RWPE2 (cell line): ENCODE measurements around the gene SULT2B1.
A peak's percentile ranks its signal among the peaks of the same experiment; 100 is the strongest.

ENCODE experiments used
- ATAC-seq: fragments of 200-7000 bp; cut with Tn5 transposase; 3 replicates; pipeline ENCODE4 v1.9.1; 2021; ENCODE audit warnings: low read depth
- DNase-seq: peaks from one replicate; pipeline ENCODE4 v3.0.0-alpha.2; 2020; ENCODE audit warnings: low spot score
- H3K27ac ChIP-seq: fragments of 450-650 bp; 2 replicates; pipeline ENCODE4 v1.5.1; 2017; ENCODE audit warnings: mild to moderate bottlenecking; ENCODE audit not compliant: poor library complexity, severe bottlenecking
- H3K27me3 ChIP-seq: fragments of 250-450 bp; sonication (Bioruptor Pico); 2 replicates; pipeline ENCODE4 v1.5.1; 2021; ENCODE audit warnings: mild to moderate bottlenecking, moderate library complexity; ENCODE audit not compliant: insufficient read depth, poor library complexity, severe bottlenecking
- H3K36me3 ChIP-seq: fragments of 250-450 bp; sonication (Bioruptor Pico); 2 replicates; pipeline ENCODE4 v1.5.1; 2020; ENCODE audit warnings: low read depth, mild to moderate bottlenecking, moderate library complexity
- H3K4me1 ChIP-seq: fragments of 250-450 bp; sonication (Bioruptor Pico); 2 replicates; pipeline ENCODE4 v1.5.1; 2021; ENCODE audit warnings: mild to moderate bottlenecking, moderate library complexity; ENCODE audit not compliant: insufficient read depth, poor library complexity, severe bottlenecking
- H3K4me3 ChIP-seq: fragments of 250-450 bp; sonication (Bioruptor Pico); 2 replicates; pipeline ENCODE4 v1.5.1; 2021; ENCODE audit warnings: mild to moderate bottlenecking, moderate library complexity; ENCODE audit not compliant: severe bottlenecking
- H3K9me3 ChIP-seq: fragments of 250-450 bp; sonication (Bioruptor Pico); 2 replicates; pipeline ENCODE4 v1.5.1; 2021; ENCODE audit warnings: mild to moderate bottlenecking, moderate library complexity; ENCODE audit not compliant: severe bottlenecking
- TF ChIP-seq, protein P1 (sequence below): fragments of 450-650 bp; IDR thresholded peaks from one replicate; pipeline ENCODE4 v1.5.1; 2017; ENCODE audit warnings: mild to moderate bottlenecking, moderate library complexity; ENCODE audit not compliant: poor library complexity, severe bottlenecking

SULT2B1 gene

DNA sequence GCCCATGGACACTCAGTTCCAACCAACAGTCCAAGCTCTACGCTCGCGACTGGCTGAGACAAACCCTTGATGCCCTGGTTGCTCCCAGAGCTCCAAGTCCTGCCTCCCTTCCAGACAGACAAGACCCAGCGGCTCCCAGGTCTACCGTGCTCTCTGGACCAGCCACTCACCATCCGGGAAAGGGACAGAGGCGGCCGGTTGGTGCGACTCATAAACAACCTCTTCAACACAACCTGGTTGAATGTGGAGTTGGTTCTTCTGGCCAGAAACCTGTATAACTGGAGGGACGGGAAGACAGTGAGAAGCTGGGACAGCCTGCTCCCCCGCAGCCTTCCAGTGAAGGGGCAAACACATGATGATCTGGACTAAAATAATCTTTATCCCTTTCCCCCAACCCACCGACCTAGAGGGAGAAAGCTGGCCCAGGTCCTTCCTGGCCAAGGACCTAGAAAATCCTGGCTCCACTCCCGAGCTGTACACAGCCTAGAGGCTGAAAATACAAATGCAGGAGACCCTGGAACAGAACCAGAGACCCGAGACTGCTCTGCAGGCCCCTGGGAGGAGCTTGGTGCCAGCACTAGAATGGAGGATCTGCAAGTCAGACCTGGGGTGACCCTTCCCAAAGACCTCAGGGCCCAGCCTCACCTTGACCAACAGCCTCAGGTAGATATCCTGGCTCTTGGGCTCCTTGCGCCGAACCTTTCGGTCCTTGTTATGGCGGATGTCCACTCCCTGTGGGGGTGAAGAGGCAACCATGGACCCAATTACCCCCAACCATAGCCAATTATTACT is 65.4 kb downstream of the SULT2B1 start:
- no peaks in the 10 kb centered on the region for H3K9me3 ChIP-seq
- TF ChIP-seq, protein P1, sequence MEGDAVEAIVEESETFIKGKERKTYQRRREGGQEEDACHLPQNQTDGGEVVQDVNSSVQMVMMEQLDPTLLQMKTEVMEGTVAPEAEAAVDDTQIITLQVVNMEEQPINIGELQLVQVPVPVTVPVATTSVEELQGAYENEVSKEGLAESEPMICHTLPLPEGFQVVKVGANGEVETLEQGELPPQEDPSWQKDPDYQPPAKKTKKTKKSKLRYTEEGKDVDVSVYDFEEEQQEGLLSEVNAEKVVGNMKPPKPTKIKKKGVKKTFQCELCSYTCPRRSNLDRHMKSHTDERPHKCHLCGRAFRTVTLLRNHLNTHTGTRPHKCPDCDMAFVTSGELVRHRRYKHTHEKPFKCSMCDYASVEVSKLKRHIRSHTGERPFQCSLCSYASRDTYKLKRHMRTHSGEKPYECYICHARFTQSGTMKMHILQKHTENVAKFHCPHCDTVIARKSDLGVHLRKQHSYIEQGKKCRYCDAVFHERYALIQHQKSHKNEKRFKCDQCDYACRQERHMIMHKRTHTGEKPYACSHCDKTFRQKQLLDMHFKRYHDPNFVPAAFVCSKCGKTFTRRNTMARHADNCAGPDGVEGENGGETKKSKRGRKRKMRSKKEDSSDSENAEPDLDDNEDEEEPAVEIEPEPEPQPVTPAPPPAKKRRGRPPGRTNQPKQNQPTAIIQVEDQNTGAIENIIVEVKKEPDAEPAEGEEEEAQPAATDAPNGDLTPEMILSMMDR: no peak
- DNase-seq (no peak), ATAC-seq (no peak)
- H3K36me3 ChIP-seq: peaks cover 40% of the 10 kb centered on the region
- peak overlapping the region; percentile 77 for H3K4me3 ChIP-seq
- peak overlapping the region; percentile 78 for H3K27ac ChIP-seq
- no peaks in the 10 kb centered on the region for H3K27me3 ChIP-seq
- peaks cover 25% of the 10 kb centered on the region for H3K4me1 ChIP-seq

DNA sequence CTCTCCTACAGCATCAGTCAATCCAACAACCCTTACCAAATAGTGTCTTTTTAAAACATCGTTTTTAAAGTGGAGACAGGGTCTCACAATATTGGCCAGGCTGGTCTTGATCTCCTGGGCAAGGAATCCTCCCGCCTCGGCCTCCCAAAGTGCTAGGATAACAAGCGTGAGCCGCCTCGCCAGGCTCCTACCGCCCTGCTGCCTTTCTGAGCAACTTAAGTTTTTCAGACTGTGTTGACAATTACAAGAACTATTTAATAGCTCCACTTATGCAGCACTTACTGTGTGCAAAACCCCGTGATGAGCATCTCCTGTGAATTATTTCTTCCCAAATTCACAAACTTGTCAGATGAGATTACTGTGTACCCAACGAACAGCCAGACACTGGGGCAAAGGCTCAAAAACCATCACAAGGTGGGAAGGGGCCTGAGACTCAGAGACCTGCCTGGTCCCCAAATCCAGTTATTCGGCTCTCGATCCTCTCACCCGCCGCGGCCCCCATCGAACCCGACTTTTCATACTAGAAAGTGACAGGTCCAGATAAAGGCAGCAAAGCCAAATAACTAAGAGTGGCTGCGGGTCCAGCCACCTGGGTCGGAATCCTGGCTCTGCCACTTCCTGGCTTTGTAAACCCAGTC is 66.4 kb downstream of the SULT2B1 start:
- ATAC-seq: no peak
- Histone ChIP-seq H3K4me1 (peaks cover 28% of the 10 kb centered on the region), H3K27me3 (no peaks in the 10 kb centered on the region), H3K27ac (peak overlapping the region; percentile 78), H3K9me3 (no peaks in the 10 kb centered on the region), H3K4me3 (peak overlapping the region; percentile 77), H3K36me3 (peaks cover 40% of the 10 kb centered on the region)
- no peak for DNase-seq
- TF ChIP-seq, protein P1: no peak

DNA sequence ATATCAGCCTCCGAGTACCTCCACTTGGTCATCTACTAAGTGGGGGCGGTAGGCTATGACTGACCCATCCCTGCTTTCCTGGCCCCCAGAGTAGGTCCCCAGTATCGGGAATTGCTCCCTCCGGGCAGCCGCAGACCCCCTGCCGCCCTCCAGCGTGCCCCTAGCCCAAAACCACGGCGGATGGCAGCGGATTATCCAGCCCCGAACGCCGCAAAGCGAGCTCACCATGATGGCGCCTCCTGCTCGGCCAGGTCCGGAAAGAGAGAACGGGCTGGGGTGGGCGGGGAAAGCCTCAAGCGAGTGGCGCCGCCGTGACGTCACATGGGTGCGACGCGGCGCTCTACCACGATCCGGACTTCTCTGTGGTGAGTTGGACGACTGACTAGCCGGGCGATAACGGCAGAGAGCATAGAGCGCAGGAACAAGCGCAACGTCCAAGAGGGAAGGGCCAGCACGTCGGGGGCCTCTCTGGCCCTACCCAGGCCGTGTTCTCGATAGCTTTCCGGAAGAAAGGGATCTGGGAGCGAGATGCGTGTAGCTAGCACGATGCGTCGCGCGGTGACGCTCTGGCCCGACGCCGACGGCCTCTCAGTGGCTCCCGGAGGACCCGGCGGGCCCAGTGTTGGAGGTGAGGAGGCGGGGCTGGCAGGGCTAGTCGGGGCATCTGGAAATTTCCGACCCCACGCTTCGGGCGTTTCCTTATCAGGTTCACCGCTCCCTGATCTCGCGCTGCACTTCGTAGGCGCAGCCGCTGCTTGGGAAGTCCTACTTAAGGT is 67.1 kb downstream of the SULT2B1 start, which contains the start of the genes RPL18 and SPHK2:
Gene RPL18, minus strand, starts transcription at position 263 of the 776 bp plus-strand sequence. Its CDS starts 35 bp downstream, at position 228.
Gene SPHK2, plus strand, starts transcription at position 591 of the 776 bp plus-strand sequence. CDS start 1,009 bp downstream, outside the sequence.
- Histone ChIP-seq H3K4me3 (peak within 1 kb of the TSS; percentile 77), H3K36me3 (peaks cover 40% of the 10 kb centered on the region), H3K27ac (peak within 1 kb of the TSS; percentile 78), H3K4me1 (peaks cover 33% of the 10 kb centered on the region), H3K27me3 (no peaks in the 10 kb centered on the region), H3K9me3 (no peaks in the 10 kb centered on the region)
- TF ChIP-seq, protein P1: peak; percentile 7
- DNase-seq (peak; percentile 97), ATAC-seq (peak; percentile 74)

DNA sequence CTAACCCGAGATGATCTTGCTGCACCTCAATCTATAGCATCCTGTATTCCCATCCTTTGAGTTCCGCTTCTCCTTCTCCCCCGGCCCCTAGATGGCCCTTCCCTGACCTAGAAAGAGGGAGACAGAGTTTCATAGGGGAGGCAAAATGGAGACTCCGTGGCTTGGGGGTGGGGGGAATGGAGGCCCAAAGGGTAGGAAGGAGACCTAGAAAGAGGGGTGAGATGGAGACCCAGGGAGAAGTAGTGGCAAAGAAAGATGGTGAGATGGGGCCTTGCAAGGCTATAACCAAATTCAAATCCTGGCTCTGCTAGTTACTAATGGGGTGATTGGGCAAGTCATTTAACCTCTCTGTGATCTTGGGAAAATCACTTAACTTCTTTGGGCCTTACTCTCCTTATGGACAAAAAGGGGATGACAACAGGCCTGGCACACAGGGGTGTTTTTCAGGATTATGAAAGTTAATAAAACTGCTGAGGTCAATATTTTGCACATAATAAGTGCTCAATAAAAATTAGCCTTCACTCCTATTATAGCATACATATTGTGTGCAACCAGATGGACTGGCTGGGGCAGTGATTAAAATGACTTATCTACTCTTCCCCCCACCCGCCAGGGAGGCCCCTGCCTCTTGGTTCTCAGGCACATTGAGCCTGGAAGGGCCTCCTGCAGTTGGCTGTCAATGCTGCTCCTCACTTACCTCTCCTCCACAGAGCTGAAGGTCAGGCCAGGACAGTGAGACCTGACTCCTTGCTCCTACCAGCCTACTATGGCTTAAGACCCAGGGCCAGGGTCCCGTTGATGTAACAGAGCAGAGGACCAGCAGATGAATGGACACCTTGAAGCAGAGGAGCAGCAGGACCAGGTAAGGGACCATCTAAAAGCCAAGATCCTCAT is 68.0 kb downstream of the SULT2B1 start:
- Histone ChIP-seq H3K27me3 (no peaks in the 10 kb centered on the region), H3K27ac (peak overlapping the region; percentile 78), H3K36me3 (peaks cover 40% of the 10 kb centered on the region), H3K4me3 (peak overlapping the region; percentile 77), H3K9me3 (no peaks in the 10 kb centered on the region), H3K4me1 (peaks cover 28% of the 10 kb centered on the region)
- TF ChIP-seq, protein P1: no peak
- ATAC-seq (no peak), DNase-seq (no peak)
